Measurements from ENCODE around the gene CKAP5.

The CKAP5 gene

DNA sequence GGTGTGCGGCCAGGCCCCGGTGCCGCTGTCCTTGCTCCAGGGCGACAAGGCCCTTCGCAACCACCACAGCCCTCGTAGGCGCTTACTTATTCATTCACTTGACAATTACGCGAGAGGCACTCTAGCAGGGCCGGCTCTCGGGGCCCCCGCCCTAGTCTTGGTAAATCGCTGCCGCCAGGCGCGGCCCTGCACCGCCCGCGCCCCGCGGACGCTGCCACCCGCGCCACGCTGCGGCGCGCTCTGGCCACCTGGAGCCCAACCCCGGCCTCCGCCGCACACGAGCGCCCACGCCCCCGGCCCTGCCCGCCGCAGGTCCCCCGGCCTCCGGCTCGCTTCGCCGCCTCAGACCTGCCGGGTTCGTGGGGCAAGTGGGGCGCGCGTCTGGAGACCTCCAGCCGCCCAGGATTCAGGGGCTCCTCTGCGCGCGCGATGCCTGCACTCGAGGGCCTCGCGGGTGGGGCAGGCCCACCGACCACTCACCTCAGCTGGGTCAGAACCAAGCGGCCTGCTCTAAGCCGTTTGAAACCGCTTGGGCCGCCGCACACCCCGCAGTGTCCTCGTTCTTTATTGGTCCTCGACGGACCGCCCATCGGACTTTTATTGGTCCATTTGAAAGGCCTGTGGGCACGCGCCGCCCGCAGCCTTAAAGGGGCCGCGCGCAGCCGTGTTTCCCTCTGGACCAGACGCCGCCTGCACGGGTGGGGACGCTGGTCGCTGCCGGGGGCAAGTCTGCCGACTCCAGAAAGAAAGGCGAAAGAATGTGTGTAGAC is at the start of gene CKAP5:
CKAP5 (minus strand) TSS at position 541 of the 770 bp plus-strand sequence. CDS start 25,049 bp downstream, outside the sequence.
- DNase-seq, result peak; percentile 92

DNA sequence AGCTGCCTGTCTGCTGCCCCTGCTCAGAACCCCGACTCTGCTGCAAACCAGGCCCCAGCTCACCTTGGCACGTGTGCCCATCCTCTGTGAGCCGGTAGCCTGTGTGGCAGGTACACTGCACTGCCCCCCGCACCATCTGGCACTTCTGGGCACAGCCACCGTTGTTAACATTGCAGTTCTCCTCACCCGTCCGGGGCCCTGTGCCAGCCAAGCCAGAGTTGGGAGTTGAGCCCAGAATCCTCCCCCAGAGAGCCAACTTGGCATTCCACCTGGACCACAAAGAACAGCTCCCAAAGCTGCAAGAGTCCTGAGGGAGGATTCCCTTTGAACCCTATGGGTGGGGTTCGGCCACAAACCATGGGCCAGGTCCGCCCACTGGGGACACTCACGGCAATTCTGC is 49.7 kb upstream of the CKAP5 start:
- DNase-seq, result no peak

DNA sequence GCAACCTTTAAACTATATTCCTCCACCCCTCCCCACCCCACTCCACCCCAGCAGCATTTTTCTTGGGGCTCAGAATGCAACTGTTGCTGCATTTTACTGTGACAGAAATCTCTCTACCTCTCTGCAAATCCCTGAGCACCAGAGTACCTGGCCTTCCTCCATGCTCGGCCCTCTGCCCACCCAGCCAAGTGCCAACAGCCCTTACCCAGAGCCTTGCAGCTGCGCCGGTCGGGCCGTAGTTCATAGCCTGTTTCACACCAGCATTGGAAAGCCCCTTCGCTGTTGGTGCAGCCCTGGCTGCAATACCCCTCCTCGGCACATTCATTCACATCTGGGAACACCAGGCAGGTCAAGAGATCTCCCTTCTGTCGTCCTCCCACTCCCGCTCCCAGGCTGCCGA is 48.9 kb upstream of the CKAP5 start:
- DNase-seq, result no peak

DNA sequence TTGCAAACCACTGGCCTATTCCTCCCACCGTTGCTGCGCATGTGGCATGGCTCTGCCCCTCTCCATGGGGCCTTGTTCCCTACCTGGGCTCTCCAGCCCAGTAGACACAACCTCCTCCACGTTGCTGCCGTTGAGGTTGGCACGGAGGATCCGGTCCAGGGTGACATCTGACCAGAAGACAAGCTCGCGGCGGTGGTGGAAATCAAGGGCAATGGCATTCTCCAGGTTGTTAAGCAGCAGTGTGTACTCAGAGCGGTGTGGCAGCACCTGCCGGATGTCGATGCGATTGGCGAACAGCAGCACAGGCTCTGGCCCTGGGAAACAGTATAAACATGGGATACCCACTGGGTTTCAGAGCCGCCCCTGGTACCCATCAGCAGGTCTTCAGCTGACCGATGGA is 48.4 kb upstream of the CKAP5 start:
- DNase-seq, result no peak

DNA sequence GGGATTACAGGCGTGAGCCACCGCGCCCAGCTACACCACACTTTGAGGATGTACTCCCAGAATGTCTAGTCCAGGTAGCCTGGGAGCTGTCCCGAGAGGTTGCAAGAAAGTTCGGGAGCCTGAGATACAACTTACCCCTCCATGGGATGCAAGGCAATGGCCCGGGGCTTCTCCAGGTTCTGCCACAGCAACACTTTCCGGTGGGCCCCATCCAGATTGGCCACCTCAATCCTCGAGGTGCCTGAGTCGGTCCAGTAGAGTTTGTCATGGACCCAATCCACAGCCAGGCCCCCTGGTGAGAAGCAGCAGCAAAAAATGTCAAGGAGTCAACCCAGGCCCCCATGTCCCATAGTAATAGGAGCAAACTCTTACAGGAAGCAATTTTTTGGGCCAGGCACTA is 46.8 kb upstream of the CKAP5 start:
- no peak for DNase-seq

DNA sequence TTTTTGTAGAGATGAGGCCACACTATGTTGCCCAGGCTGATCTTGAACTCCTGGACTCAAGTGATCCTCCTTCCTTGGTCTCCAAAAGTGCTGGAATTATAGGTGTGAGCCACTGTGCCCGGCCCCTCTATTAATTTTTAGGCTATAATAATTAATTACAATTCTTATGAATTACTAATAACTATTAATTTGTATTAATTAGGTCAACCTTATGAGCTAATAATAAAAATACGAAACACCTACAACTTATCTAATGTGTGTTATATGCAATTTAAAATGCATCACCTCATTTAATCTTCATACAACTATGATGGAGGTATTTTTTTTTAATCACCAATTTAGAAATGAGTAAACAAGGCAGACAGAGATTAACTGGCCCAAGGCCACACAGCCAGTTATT is 46.0 kb upstream of the CKAP5 start:
- no peak for DNase-seq

DNA sequence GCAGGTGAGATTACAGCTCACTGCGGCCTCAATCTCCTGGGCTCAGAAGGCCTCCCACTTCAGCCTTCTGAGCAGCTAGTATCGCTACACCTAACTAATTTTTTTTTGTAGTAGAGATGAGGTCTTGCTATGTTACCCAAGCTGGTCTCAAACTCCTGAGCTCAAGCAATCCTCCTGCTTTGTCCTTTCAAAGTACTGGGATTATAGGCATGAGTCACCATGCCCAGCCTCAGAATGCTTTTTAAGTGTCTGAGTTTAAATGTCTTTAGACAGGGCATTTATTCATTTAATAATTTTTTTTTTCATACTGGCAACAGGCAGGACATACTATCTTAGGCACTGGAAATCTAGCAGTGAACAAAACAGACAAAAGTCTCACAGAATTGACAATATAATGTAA is 44.6 kb upstream of the CKAP5 start:
- DNase-seq, result no peak

DNA sequence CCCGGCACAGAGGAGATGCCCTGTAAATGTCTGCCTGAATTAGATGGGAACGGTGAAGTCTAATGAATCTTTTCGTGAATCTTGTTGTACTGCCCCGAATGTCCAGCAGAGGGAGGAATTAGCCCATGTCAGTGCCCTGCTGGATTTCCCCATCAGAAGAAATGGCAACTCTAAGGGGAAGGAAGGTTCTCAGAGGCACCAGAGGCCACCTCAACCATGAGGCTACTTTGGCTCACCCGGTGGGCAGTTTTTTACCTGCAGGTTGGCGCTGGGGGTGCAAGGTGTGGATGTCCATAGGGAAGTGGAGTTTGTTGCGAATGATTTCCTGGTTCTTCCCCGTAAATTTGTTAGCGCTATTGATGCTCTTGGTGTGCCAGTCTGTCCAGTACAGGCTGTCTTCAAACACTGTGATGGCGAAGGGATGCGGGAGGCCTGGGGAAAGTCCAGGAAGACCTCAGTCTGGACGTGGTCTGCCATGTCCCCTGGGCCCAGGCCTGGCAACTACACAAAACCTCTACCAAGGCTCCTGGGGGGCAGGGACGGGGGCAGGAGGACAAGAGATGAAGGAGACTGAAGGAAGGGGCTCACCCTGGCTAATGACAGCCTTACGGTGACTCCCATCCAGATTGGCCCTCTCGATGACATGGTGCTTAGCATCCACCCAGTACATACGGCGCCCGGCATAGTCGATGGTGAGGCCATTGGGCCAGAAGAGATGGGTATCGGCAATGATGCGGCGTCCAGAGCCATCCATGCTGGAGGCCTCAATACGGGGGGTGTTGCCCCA is 43.8 kb upstream of the CKAP5 start:
- DNase-seq, result peak; percentile 65

DNA sequence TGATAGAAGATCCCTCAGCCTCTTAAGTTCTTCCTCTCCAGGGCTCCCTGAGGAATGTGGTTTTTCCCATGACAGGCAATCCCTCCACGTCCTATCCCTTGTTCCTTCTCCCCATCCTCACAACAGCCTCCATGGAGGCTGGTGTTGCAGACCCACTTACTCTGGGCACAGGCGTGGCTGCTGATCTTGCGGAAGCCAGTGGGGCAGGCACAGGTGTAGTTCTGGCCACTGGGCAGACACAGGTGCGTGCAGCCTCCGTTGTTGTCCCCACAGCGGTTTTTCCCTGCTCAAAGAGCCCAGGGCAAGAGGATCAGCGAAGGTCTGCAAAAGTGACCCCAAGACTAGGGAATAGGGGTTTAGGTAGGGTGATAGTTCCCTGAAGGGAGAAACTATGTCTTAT is 43.2 kb upstream of the CKAP5 start:
- DNase-seq, result no peak

DNA sequence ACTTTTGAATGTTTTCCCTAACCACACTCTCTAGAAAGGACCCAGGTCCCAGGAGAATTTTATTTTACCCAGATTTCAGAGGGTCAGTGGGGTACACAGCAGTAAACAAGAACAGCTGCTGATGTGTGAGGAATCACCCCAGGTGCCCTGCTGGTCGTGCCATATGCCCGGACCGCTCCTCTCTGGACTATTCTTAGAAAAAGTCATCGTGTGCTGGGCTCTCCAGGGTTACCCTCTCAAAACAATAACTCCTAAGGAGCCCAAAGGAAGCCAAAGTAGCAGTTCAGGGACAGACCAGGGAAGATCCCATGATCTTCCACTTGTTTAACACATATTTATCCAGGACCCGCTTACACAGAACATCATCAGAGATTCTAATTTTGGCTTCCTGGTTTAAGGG is 42.6 kb upstream of the CKAP5 start:
- DNase-seq, result no peak

DNA sequence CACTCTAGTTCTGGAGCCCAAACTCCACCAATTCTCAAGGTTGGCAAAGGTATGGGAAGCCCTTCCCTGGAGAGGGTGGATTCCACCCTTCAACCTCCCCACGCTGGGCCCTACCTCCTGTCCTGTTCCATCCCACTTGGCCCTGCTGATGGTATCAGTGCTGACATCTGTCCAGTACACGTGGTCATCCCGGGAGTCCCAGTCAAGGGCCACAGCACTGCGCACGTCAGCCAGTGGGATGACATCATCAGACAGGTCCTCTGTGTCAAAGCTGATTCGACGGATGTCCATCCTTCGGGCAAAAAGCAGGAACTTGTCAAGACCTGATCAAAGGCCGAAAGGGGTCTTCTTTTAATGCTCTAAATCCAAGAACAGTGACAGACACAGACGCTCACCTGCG is 40.1 kb upstream of the CKAP5 start:
- DNase-seq, result no peak

DNA sequence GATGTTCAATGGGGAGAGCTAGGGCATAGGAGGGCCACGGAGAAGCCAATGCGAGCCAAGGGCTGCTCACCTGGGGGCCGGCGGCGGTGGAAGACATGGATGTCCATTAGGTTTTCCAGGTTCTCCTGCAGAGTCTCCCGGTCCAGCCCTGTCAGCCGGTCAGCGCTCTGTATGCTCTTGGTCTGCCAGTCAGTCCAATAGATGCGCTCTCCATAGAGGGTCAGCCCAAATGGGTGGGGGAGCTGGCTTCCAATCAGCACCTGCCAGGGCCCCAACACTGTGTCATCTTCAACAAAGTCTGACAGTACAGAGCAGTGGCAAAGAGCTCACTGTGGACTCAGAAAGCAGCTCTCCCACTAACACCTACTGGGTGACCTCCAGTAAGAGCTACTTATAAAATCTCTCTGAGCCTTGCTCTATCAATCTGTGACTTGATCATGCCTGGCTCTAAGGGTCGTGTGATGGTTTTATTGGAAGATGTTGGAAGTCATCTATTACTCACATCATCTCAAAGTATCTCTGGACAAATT is 33.0 kb upstream of the CKAP5 start:
- DNase-seq, result no peak

DNA sequence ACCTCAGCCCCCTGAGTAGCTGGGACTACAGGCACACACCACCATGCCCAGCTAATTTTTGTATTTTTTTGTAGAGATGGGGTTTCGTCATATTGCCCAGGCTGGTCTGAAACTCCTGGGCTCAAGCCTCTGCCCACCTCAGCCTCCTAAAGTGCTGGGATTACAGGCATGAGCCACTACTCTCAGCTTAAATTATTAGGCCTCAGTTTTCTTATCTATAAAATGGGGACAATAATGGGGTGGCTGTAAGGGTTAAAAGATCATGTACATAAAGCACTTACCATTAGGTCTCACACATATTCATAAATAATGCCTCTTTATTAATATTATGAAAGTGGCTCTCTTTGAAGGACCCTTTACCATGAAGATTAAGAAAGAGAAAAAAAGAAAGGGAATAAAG is 31.5 kb upstream of the CKAP5 start:
- no peak for DNase-seq

DNA sequence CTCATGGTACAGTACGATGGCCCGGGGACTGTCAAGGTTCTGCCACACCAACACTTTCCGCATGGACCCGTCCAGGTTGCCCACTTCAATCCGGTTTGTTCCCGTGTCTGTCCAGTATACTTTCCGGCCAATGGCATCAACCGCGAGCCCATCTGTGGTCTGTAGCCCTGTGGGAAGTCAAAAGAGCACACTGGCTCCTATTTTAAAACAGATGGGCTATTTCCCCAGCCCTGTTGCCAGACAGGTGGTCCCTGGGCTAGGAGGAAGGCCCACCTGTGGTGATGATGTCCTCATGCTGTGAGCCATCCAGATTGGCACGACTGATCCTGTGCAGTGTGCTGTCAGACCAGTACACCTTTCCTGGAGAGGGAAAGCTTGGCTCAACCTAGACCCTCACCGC is 30.4 kb upstream of the CKAP5 start:
- no peak for DNase-seq

DNA sequence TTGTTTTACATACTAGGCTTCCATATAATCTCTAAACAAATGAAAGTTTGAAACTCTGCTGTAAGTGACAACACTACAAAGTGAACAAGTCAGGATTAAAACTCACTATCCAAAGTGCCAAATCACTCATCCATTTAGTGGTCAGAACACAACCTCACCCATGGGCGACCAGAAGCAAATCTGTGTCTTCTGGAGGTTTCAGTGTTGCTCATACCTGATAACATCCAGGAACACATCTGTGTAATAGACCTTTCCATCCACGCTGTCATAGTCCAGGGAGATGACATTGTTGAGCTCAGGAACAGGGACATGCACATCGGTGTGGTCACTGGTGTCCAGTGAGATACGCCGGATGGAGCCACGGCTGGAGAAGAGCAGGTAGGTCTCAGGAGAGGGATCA is 28.5 kb upstream of the CKAP5 start:
- DNase-seq, result no peak

DNA sequence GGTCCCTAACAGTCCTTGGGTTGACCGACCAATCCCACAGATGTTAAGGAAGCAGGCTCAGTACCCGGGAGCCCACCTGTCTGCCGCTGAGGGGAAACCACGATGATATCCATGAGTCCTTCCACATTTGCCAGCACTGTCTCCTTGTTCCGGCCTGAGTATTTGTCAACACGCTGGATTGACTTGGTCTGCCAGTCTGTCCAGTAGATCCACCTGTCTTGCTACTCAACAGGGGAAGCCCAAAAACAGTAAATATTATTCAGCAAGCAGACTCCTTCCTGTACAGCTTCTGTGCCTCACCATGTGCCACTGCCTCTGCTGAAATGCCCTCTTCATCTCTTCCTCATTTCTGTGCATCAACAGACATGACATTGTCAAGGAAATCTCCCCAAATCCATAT is 22.8 kb upstream of the CKAP5 start:
- no peak for DNase-seq

DNA sequence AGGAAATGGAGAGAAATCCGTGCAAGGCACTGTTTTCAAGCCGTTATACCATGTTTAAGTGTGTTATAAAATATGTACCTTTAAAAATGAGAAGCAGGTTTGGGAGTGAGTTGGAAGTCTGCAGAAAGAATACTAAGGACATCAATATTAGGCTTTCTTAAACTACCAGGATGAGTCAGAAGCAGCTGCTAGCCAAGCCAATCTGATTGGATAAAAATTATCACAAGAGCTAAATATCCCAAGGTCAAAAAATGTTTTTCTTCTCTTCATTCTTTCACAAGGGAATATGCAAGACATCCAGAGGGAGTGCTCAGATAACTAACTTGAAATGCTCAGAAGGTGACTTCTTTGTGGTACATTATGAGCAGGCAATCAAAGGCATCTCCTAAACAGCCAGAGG is 19.3 kb upstream of the CKAP5 start:
- DNase-seq, result no peak

DNA sequence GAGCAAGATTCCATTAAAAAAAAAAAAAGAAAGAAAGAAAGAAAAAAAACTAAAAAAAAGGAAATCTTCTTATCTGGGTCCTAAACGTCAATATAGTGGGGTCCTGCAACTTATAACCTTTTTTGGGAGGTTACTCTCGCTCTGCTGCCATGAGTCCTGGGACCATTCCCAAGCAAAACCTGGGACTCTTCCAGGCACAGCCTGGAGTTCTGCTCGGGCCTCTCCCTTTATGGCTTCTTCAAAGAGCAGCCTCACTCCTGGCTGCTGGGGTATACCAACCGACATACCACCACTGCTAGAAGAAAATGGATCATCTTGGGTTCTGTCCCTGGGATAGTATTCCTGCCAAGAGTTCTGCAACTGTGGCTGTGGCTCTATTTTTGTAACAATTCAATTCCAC is 14.1 kb upstream of the CKAP5 start:
- no peak for DNase-seq

DNA sequence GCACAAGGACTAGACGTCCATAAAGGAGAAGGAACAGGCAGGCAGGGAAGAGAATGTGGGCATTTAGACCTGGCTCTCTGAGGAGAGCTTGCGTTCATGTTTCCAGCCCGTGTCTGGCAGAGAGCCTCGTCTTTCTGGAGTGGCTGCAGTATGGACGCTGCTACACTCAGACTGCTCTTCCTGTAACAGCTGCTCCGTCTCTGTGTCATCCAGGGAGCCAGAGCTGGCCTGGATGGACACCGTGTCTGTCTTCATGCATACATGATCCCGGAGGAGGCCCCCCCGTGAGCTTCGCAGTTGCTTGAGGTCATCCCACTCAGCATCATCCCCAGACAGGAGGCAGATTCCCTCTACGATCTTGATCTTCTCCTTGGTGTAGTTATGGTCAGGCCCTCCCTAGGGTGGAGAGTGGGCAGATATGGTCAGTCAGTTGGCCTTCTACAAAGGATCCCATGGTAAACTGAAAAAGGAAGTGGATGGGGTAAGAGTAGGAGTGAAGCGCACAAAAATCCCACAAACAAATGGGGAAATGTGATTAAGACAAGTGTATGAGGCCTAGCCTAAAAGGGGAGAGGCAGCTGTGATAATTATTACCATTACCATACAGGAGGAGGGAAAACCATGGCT is 13.0 kb upstream of the CKAP5 start:
- no peak for DNase-seq

DNA sequence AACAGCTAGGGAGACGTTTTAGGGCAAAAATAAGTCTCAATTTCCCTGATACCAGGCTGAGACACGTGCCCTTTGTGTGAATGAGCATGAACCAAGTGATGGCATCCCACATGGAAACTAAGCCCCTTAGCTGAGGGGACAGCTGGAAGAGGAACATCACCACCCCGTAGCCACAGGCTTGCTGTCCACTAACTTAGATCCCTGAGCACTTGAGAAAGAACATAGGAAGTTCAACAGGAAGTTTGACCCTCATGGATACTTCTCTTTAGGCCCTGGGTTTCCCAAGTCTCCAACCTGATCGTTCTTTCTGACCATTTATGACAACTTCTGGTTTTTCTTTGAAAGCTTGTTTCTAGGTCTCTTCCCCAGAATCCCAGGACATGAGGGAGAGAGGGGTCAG is 11.6 kb upstream of the CKAP5 start:
- DNase-seq, result no peak

DNA sequence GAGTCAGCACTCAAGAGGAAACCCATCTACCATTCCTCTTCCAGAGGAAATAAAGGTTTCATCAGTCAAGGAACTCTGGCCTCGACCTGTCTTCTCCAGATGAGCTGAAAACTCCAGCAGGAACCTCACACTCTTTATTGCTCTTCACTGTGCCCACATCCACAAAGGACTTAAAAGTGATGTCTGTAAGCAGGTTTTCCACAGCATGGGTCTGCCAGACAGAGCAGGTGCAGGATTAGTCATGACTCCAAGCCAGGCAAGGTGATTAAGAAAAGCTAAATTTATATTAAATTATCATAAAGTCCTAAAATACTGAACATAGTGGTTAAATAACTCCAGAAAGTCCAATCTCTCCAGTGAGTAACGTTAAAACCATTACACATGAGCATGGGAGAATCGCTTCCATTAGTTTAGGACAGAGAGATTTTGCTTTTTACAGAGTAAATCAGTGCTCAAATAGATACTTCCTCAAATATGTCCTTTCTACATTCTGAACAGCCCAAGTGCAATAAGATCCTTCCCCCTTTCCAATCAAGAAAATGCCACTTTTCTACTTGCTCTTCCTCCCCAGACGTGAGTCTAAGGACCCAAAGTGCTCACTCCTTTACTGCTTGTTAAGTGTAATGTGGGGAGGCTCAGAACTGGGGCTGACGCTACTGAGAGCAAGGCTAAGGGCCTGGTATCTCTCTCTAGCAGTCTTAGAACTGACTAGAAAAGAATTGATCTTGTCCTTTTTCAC is 10.7 kb upstream of the CKAP5 start:
- no peak for DNase-seq

DNA sequence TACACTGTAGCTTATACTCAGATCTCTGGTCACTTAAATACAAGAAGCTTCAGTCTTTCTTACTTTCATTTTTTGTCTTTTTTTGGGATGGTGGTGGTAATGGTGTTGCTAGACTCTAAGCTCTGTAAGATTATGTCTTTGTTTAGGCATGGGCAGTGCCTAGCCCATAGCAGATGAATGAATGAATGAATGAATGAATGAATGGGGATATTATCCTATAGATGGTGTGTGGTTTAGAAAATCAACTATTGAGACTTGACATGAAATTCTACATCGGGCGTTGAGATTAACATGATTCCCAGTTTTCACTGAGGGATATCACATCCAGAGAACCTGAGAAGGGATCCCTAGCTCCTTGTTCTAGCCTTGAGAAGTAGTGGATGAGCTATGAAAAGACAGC is 9.8 kb upstream of the CKAP5 start:
- DNase-seq, result no peak

DNA sequence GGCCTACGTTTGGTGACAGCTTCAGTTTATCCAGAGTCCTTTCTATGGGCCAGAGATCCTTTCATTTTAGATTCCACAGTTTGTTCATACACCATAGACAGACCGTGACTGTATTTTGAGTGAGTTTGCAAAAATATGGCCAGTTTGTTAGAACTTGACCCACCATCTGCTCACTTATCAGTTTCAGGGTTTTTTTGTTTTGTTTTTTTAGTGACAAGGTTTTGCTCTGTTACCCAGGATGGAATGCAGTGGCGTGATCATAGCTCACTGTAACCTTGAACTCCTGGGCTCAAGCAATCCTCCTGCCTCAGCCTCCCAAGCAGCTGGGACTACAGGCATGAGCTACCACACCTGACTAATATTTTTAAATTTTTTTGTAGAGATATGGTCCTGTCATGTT is 9.1 kb upstream of the CKAP5 start:
- DNase-seq, result no peak
